CD4-positive, alpha-beta memory T cell (primary cell): ENCODE data around the gene NPHP4. TPM values are rescaled to one million over a fixed set of nuclear protein-coding genes. Genes with fewer than 3 reads are reported as not detected.

Source experiments
- CTCF ChIA-PET: fragments of 350-600 bp; sonication (Branson Sonifier 250); formaldehyde crosslinking; loops from one replicate; lab custom pipeline; 2021; ENCODE audit warnings: inconsistent platforms; ENCODE audit not compliant: partially characterized antibody; lab: Charles Lee
- POLR2A ChIA-PET: fragments of 350-600 bp; sonication (Branson Sonifier 250); formaldehyde crosslinking; loops from one replicate; lab custom pipeline; 2021; ENCODE audit not compliant: partially characterized antibody; lab: Charles Lee
- DNase-seq, 5 donors: peaks; one replicate each; pipeline versions ENCODE4 v3.0.0 to v3.0.0-alpha.2; 2020 to 2022; ENCODE audit warnings: mixed read lengths in 1 of 5
- H3K27ac ChIP-seq: one replicate; pipeline ENCODE4 v1.7.0; 2013; ENCODE audit warnings: low read depth, low read length
- H3K27me3 ChIP-seq: 2 replicates; pipeline ENCODE4 v1.7.0; 2013; ENCODE audit warnings: mild to moderate bottlenecking, low read length, moderate library complexity; ENCODE audit not compliant: insufficient read depth
- H3K36me3 ChIP-seq: 2 replicates; pipeline ENCODE4 v1.7.0; 2013; ENCODE audit warnings: mild to moderate bottlenecking, low read length, moderate library complexity; ENCODE audit not compliant: insufficient read depth
- H3K4me1 ChIP-seq: 2 replicates; pipeline ENCODE4 v1.7.0; 2013; ENCODE audit warnings: mild to moderate bottlenecking, low read length, moderate library complexity; ENCODE audit not compliant: insufficient read depth
- H3K4me3 ChIP-seq, 2 donors: one replicate each; pipeline ENCODE4 v1.7.0; 2013; ENCODE audit warnings: low read length in 2 of 2, mild to moderate bottlenecking in 1 of 2
- H3K9me3 ChIP-seq, 2 donors: one replicate each; pipeline ENCODE4 v1.7.0; 2013; ENCODE audit warnings: low read length in 2 of 2, control low read depth in 1 of 2; ENCODE audit not compliant: control insufficient read depth in 1 of 2
- H3K27ac Mint-ChIP-seq, 7 donors: one replicate each; pipeline ENCODE4 v1.8.0; 2020 to 2021; ENCODE audit warnings: mixed read lengths in 7 of 7, mild to moderate bottlenecking in 6 of 7, inconsistent platforms in 3 of 7, moderate library complexity in 3 of 7
- H3K27me3 Mint-ChIP-seq, 2 donors: one replicate each; pipeline ENCODE4 v1.8.0; 2020 to 2021; ENCODE audit warnings: mixed read lengths in 2 of 2
- H3K36me3 Mint-ChIP-seq, 2 donors: one replicate each; pipeline ENCODE4 v1.8.0; 2020 to 2021; ENCODE audit warnings: mixed read lengths in 2 of 2, inconsistent platforms in 1 of 2, mild to moderate bottlenecking in 1 of 2
- H3K4me1 Mint-ChIP-seq, 4 donors: one replicate each; pipeline ENCODE4 v1.8.0; 2020 to 2021; ENCODE audit warnings: mixed read lengths in 4 of 4, mild to moderate bottlenecking in 1 of 4
- H3K4me3 Mint-ChIP-seq, 8 donors: one replicate each; pipeline ENCODE4 v1.8.0; 2020 to 2021; ENCODE audit warnings: mixed read lengths in 8 of 8, mild to moderate bottlenecking in 7 of 8, moderate library complexity in 6 of 8, inconsistent platforms in 3 of 8
- H3K9me3 Mint-ChIP-seq, 8 donors: one replicate each; pipeline ENCODE4 v1.8.0; 2020 to 2021; ENCODE audit warnings: mixed read lengths in 8 of 8, mild to moderate bottlenecking in 5 of 8, inconsistent platforms in 3 of 8, moderate library complexity in 1 of 8
- intact Hi-C: fragments of 100-400 bp; cut with micrococcal nuclease; formaldehyde crosslinking; loops from one replicate; pipeline ENCODE4 v1.15.1; 2023
- polyA plus RNA-seq, 2 donors: library from polyadenylated mRNA; unstranded; fragments of 300-500 nt; fragmentation: Illumina TruSeq; gene quantifications; one replicate each; pipeline ENCODE4 v1.2.3, GENCODE V29; 2021
- total RNA-seq, 2 experiments: library from RNA; stranded (reverse); gene quantifications; one replicate each; pipeline ENCODE4 v1.2.3, GENCODE V29; 2021

The NPHP4 gene
- total and polyA plus RNA-seq, 4 experiments from 2014 or later: 1.0 to 9.6 (median 4.3) TPM

GRCh38 chr1:5882367-5883128 is 109.7 kb downstream of the NPHP4 start:
- CTCF ChIA-PET: no interaction called here
- Mint-ChIP-seq H3K27me3 (no peaks in the 10 kb centered on the region), H3K9me3 (peaks cover 0 to 3% (median 0%) of the 10 kb centered on the region in 8 donors), H3K36me3 (peaks cover 26 to 34% of the 10 kb centered on the region in 2 donors), H3K4me3 (no peak overlapping the region), H3K27ac (peak overlapping the region in 2 of 7 donors; percentile 50 to 74), H3K4me1 (no peaks in the 10 kb centered on the region)
- H3K36me3 ChIP-seq: no peaks in the 10 kb centered on the region
- H3K4me3 ChIP-seq: no peak overlapping the region
- no peak for DNase-seq
- intact Hi-C loops: no loop called here
- H3K27ac ChIP-seq: no peak overlapping the region
- H3K9me3 ChIP-seq: no peaks in the 10 kb centered on the region
- no peaks in the 10 kb centered on the region for H3K4me1 ChIP-seq
- H3K27me3 ChIP-seq: no peaks in the 10 kb centered on the region
- POLR2A ChIA-PET: no interaction called here

- no peaks in the 10 kb centered on the region for H3K4me1 ChIP-seq
- H3K27ac ChIP-seq: no peak overlapping the region
- CTCF ChIA-PET: no interaction called here
- Mint-ChIP-seq H3K9me3 (peaks cover 0 to 3% (median 0%) of the 10 kb centered on the region in 8 donors), H3K27me3 (no peaks in the 10 kb centered on the region), H3K4me1 (no peaks in the 10 kb centered on the region), H3K27ac (no peak overlapping the region), H3K36me3 (peaks cover 27 to 34% of the 10 kb centered on the region in 2 donors), H3K4me3 (no peak overlapping the region)
- DNase-seq: no peak
- POLR2A ChIA-PET: no interaction called here
- no peaks in the 10 kb centered on the region for H3K9me3 ChIP-seq
- H3K4me3 ChIP-seq: no peak overlapping the region
- H3K27me3 ChIP-seq: no peaks in the 10 kb centered on the region
- H3K36me3 ChIP-seq: no peaks in the 10 kb centered on the region
- intact Hi-C loops: no loop called here
Observed at GRCh38 chr1:5881526-5882222, 110.6 kb downstream of the NPHP4 start.

DNA sequence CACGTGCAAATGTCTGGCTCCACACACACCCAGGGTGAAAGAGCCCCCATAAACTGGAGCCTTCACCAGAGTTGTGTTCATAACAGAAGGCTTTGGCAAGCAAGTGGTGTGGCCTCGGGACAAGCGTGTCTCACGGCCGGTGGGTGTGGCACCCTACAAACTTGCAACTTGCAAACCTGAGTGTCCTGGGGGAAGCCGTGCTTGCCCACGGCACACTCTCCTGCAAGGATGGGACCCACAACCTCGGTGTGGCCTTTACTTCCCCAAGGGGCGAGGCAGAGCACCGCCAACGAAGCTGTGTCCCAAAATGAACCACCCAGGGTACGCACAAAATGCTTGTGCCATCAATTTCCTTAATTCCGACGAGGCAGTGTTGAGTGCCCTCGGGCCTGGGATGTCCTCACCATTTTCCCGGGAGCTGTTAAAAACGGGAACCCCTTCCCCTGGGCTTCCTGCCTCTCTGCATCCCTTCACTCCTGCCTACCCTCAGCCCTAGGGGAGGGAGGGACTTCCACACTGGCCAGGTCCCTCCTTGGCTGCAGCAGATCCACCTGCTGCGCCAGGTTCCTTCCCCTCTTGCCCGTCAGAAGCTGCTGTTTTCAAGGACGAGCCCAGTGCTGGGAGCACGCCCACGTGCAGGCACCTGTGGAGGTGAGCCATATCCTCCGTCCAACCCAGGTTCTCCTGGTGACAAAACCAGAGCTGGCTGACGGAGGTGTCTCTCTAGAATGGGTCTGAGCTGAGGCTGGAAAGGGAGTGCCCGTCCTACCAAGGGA is 111.4 kb downstream of the NPHP4 start:
- POLR2A ChIA-PET: no interaction called here
- no peaks in the 10 kb centered on the region for H3K9me3 ChIP-seq
- H3K4me3 ChIP-seq: no peak overlapping the region
- DNase-seq: no peak
- Mint-ChIP-seq H3K4me1 (no peaks in the 10 kb centered on the region), H3K4me3 (no peak overlapping the region), H3K27ac (peak overlapping the region in 1 of 7 donors; percentile 9), H3K9me3 (peaks cover 0 to 3% (median 0%) of the 10 kb centered on the region in 8 donors), H3K36me3 (peaks cover 29 to 34% of the 10 kb centered on the region in 2 donors), H3K27me3 (no peaks in the 10 kb centered on the region)
- H3K27ac ChIP-seq: no peak overlapping the region
- CTCF ChIA-PET: no interaction called here
- no peaks in the 10 kb centered on the region for H3K36me3 ChIP-seq
- no peaks in the 10 kb centered on the region for H3K4me1 ChIP-seq
- H3K27me3 ChIP-seq: no peaks in the 10 kb centered on the region
- intact Hi-C loops: no loop called here

- Histone ChIP-seq H3K4me1 (no peaks in the 10 kb centered on the region), H3K9me3 (no peaks in the 10 kb centered on the region), H3K27me3 (no peaks in the 10 kb centered on the region), H3K36me3 (no peaks in the 10 kb centered on the region), H3K27ac (no peak overlapping the region), H3K4me3 (no peak overlapping the region)
- H3K27ac Mint-ChIP-seq: no peak overlapping the region
- DNase-seq: no peak
- peaks cover 34 to 35% of the 10 kb centered on the region in 2 donors for H3K36me3 Mint-ChIP-seq
- ChIA-PET POLR2A (no interaction called here), CTCF (no interaction called here)
- no peaks in the 10 kb centered on the region for H3K4me1 Mint-ChIP-seq
- intact Hi-C loops: no loop called here
- H3K9me3 Mint-ChIP-seq: peaks cover 0 to 3% (median 0%) of the 10 kb centered on the region in 8 donors
- no peak overlapping the region for H3K4me3 Mint-ChIP-seq
- no peaks in the 10 kb centered on the region for H3K27me3 Mint-ChIP-seq
Observed at GRCh38 chr1:5879421-5879820, 112.8 kb downstream of the NPHP4 start.

- H3K4me1 ChIP-seq: no peaks in the 10 kb centered on the region
- Mint-ChIP-seq H3K27ac (no peak overlapping the region), H3K36me3 (peaks cover 36 to 39% of the 10 kb centered on the region in 2 donors), H3K9me3 (peaks cover 0 to 3% (median 0%) of the 10 kb centered on the region in 8 donors), H3K27me3 (no peaks in the 10 kb centered on the region), H3K4me3 (no peak overlapping the region), H3K4me1 (no peaks in the 10 kb centered on the region)
- H3K36me3 ChIP-seq: no peaks in the 10 kb centered on the region
- intact Hi-C loops: no loop called here
- CTCF ChIA-PET: no interaction called here
- no peak for DNase-seq
- H3K27ac ChIP-seq: no peak overlapping the region
- POLR2A ChIA-PET: no interaction called here
- H3K27me3 ChIP-seq: no peaks in the 10 kb centered on the region
- H3K4me3 ChIP-seq: no peak overlapping the region
- H3K9me3 ChIP-seq: no peaks in the 10 kb centered on the region
Observed at GRCh38 chr1:5878971-5879370, 113.3 kb downstream of the NPHP4 start.

GRCh38 chr1:5877683-5878530 is 114.3 kb downstream of the NPHP4 start:
- Histone ChIP-seq H3K27ac (no peak overlapping the region), H3K27me3 (no peaks in the 10 kb centered on the region), H3K4me1 (no peaks in the 10 kb centered on the region), H3K36me3 (no peaks in the 10 kb centered on the region), H3K4me3 (no peak overlapping the region), H3K9me3 (no peaks in the 10 kb centered on the region)
- intact Hi-C loops: no loop called here
- DNase-seq: no peak
- CTCF ChIA-PET: no interaction called here
- POLR2A ChIA-PET: no interaction called here
- H3K27me3 Mint-ChIP-seq: no peaks in the 10 kb centered on the region
- H3K36me3 Mint-ChIP-seq: peaks cover 37 to 44% of the 10 kb centered on the region in 2 donors
- no peak overlapping the region for H3K27ac Mint-ChIP-seq
- H3K4me1 Mint-ChIP-seq: no peaks in the 10 kb centered on the region
- H3K9me3 Mint-ChIP-seq: peaks cover 0 to 3% (median 0%) of the 10 kb centered on the region in 8 donors
- no peak overlapping the region for H3K4me3 Mint-ChIP-seq
